AG04450 (cell line): Measurements from ENCODE around the gene C4B. TPM values are rescaled to one million over a fixed set of nuclear protein-coding genes. Genes with fewer than 3 reads are reported as not detected.
"Not testable (repeated sequence)": the region's sequence is repeated elsewhere in the genome, so short reads cannot be mapped to it uniquely, and the experiment has no call there.

Source experiments
- CTCF ChIA-PET: fragments of 300-600, 350-600 bp; formaldehyde crosslinking; extraction: SDS; loops from one replicate; lab custom pipeline; 2022; ENCODE audit warnings: antibody characterized with exemption, inconsistent platforms; lab: Charles Lee
- POLR2A ChIA-PET: fragments of 350-600 bp; formaldehyde crosslinking; extraction: SDS; loops from one replicate; lab custom pipeline; 2021; ENCODE audit warnings: antibody characterized with exemption, inconsistent platforms; lab: Yijun Ruan, JAX
- DNase-seq: peaks from one replicate; pipeline ENCODE4 v3.0.0-alpha.2; 2011; ENCODE audit warnings: low read depth, low spot score
- H3K27ac ChIP-seq: one replicate; pipeline ENCODE4 v1.5.1; 2012; ENCODE audit warnings: low read depth, low read length, control low read depth
- H3K27me3 ChIP-seq: one replicate; pipeline ENCODE4 v1.6.0; 2012; ENCODE audit warnings: low read length; ENCODE audit not compliant: control insufficient read depth, insufficient read depth
- H3K4me3 ChIP-seq: 2 replicates; pipeline ENCODE4 v1.5.1; 2011; ENCODE audit warnings: mild to moderate bottlenecking, low read depth, low read length, control low read depth
- H3K9me3 ChIP-seq: 2 replicates; pipeline ENCODE4 v1.5.1; 2012; ENCODE audit warnings: low read length; ENCODE audit not compliant: control insufficient read depth, insufficient read depth
- CTCF ChIP-seq: IDR thresholded peaks from 2 replicates; pipeline ENCODE4 v1.5.1; 2011; ENCODE audit warnings: low read depth, low read length, control low read depth, inconsistent platforms
- polyA plus RNA-seq: library from polyadenylated mRNA; depleted of rRNA; stranded (reverse); fragments of >200 nt; gene quantifications from 2 replicates; pipeline ENCODE4 v1.2.3, GENCODE V29; 2011

The C4B gene
- polyA plus RNA-seq, 1 experiment: 5.8 TPM

DNA sequence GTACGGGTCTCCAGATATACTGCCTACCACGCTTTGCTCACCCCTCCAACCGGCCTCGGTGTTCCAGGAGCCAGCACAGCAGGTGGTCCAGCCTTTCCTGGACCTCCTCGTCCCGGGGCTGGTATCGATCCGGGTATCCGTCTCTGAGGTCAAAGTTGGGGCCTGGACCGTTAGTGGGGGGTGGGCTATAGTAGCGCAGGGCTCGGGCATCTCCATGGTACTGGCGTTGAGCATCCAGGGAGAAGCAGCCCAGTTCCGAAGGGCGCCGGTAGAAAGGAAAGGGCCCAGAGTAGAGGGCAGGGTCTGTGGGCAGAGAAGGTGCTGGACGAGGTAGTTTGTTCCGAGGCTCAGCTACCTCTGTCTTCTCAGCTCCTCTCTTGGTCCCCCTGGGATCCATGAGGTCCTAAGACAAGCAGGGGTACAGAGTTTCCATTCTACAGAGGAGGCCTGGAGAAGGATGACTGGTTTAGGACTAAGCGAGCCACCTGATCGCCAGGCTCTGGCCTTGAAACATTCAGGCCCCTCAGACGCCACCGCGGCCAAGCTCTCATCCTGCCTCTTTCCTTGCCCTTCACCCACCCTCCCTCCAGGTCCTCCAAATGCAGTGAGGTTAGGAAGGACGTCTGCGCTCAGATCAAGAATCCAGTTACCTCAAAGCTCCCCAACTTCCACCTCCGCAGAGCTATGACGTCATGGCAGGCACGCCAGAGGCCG, 43.2 kb upstream of the C4B start:
- Histone ChIP-seq H3K27ac (peak overlapping the region; percentile 98), H3K4me3 (peak overlapping the region; percentile 96), H3K9me3 (no peaks in the 10 kb centered on the region; the same call in 1 of the 2 replicates), H3K27me3 (no peaks in the 10 kb centered on the region)
- TF ChIP-seq CTCF: no peak
- POLR2A ChIA-PET: interaction anchor here (0.6 to 2.7 kb wide), 8 partner anchors 13 to 319 kb away, joined by 3 to 10 read pairs (median 3); partner anchors contain the start of genes BAG6, NELFE and SKIC2
- DNase-seq: no peak
- CTCF ChIA-PET: interaction anchor here (0.8 to 1.3 kb wide), 5 partner anchors 19 to 147 kb away, joined by 3 to 7 read pairs (median 4); no protein-coding TSS in a partner anchor

GRCh38 chr6:31971993-31972708, 42.4 kb upstream of the C4B start, which contains the start of gene DXO:
TSS of gene DXO (minus strand) at chr6:31972138. CDS start at chr6:31971675, 463 bp downstream.
- CTCF ChIA-PET: interaction anchor here (0.8 to 1.3 kb wide), 4 partner anchors 20 to 147 kb away, joined by 3 to 4 read pairs (median 4); no protein-coding TSS in a partner anchor
- TF ChIP-seq CTCF: no peak
- Histone ChIP-seq H3K4me3 (peak within 1 kb of the TSS; percentile 96), H3K27ac (peak within 1 kb of the TSS; percentile 98), H3K9me3 (no peaks in the 10 kb centered on the region; the same call in 1 of the 2 replicates), H3K27me3 (no peaks in the 10 kb centered on the region)
- POLR2A ChIA-PET: interaction anchor here (0.6 to 2.7 kb wide), 8 partner anchors 13 to 319 kb away, joined by 3 to 10 read pairs (median 3); partner anchors contain the start of genes BAG6, NELFE and SKIC2
- peak; percentile 94 for DNase-seq

GRCh38 chr6:31972709-31973350, 41.8 kb upstream of the C4B start:
- no peak for DNase-seq
- H3K9me3 ChIP-seq: no peaks in the 10 kb centered on the region; the same call in 1 of the 2 replicates
- peak overlapping the region; percentile 96 for H3K4me3 ChIP-seq
- CTCF ChIA-PET: interaction anchor here (1.0 to 1.3 kb wide), 4 partner anchors 20 to 272 kb away, joined by 3 to 4 read pairs (median 4); no protein-coding TSS in a partner anchor
- TF ChIP-seq CTCF: no peak
- peak overlapping the region; percentile 98 for H3K27ac ChIP-seq
- POLR2A ChIA-PET: interaction anchor here (1.7 to 2.7 kb wide), 2 partner anchors 14 to 21 kb away, joined by 5 to 10 read pairs; partner anchors contain the start of genes NELFE and SKIC2
- H3K27me3 ChIP-seq: no peaks in the 10 kb centered on the region

DNA sequence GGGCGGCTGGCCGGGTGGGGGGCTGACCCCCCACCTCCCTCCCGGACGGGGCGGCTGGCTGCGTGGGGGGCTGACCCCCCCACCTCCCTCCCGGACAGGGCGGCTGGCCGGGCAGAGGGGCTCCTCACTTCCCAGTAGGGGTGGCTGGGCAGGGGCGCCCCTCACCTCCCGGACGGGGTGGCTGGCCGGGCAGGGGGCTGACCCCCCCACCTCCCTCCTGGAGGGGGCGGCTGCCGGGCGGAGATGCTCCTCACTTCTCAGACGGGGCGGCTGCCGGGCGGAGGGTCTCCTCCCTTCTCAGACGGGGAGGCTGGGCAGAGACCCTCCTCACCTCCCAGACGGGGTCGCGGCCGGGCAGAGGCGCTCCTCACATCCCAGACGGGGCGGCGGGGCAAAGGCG, 38.5 kb upstream of the C4B start:
- POLR2A ChIA-PET, DNase-seq, H3K9me3 ChIP-seq, H3K4me3 ChIP-seq, H3K27ac ChIP-seq, H3K27me3 ChIP-seq: not testable (repeated sequence)
- CTCF ChIA-PET: interaction anchor here (0.7 kb wide), 2 partner anchors 82 to 1255 kb away, joined by 4 to 9 read pairs; no protein-coding TSS in a partner anchor
